Measurements from ENCODE around the gene MC2R. TPM values are rescaled to one million over a fixed set of nuclear protein-coding genes. Genes with fewer than 3 reads are reported as not detected.

MC2R gene
- total RNA-seq, 1 donor from 2014 or later: not detected

- no peak overlapping the region for H3K27ac Mint-ChIP-seq
- no peaks in the 10 kb centered on the region for H3K9me3 Mint-ChIP-seq
- no peak overlapping the region for H3K4me3 Mint-ChIP-seq
- no peak for TF ChIP-seq CTCF (conservative IDR thresholded peaks at IDR 0.05)
- no peaks in the 10 kb centered on the region for H3K4me1 Mint-ChIP-seq (ENCODE audit: unreplicated experiment)
- H3K36me3 Mint-ChIP-seq: no peaks in the 10 kb centered on the region
- H3K27me3 Mint-ChIP-seq: no peaks in the 10 kb centered on the region
- no peak for DNase-seq (ENCODE audit: extremely low spot score, unreplicated experiment)
These were observed 17.1 kb upstream of the MC2R start for GRCh38 chr18:13932285-13933025.

- H3K36me3 Mint-ChIP-seq: no peaks in the 10 kb centered on the region
- no peak overlapping the region for H3K27ac Mint-ChIP-seq
- no peaks in the 10 kb centered on the region for H3K27me3 Mint-ChIP-seq
- no peak overlapping the region for H3K4me3 Mint-ChIP-seq
- no peak for TF ChIP-seq CTCF (conservative IDR thresholded peaks at IDR 0.05)
- no peak for DNase-seq (ENCODE audit: extremely low spot score, unreplicated experiment)
- no peaks in the 10 kb centered on the region for H3K9me3 Mint-ChIP-seq
- no peaks in the 10 kb centered on the region for H3K4me1 Mint-ChIP-seq (ENCODE audit: unreplicated experiment)
These were observed 15.6 kb upstream of the MC2R start for GRCh38 chr18:13930964-13931363.

- Mint-ChIP-seq H3K27ac (no peak overlapping the region), H3K27me3 (no peaks in the 10 kb centered on the region)
- TF ChIP-seq CTCF (conservative IDR thresholded peaks at IDR 0.05): no peak
These were observed 7.9 kb upstream of the MC2R start for GRCh38 chr18:13923221-13923620.

GRCh38 chr18:13918898-13919297, 3.6 kb upstream of the MC2R start:
- no peak for DNase-seq (ENCODE audit: extremely low spot score, unreplicated experiment)
- no peak overlapping the region for H3K27ac Mint-ChIP-seq
- no peak overlapping the region for H3K4me3 Mint-ChIP-seq
- H3K4me1 Mint-ChIP-seq (ENCODE audit: unreplicated experiment): no peaks in the 10 kb centered on the region
- TF ChIP-seq CTCF (conservative IDR thresholded peaks at IDR 0.05): no peak
- H3K27me3 Mint-ChIP-seq: no peaks in the 10 kb centered on the region
- no peaks in the 10 kb centered on the region for H3K9me3 Mint-ChIP-seq
- no peaks in the 10 kb centered on the region for H3K36me3 Mint-ChIP-seq

More at GRCh38 chr18:13923221-13923620, 7.9 kb upstream of the MC2R start:
- no peaks in the 10 kb centered on the region for H3K9me3 Mint-ChIP-seq
- no peak overlapping the region for H3K4me3 Mint-ChIP-seq
- no peaks in the 10 kb centered on the region for H3K4me1 Mint-ChIP-seq (ENCODE audit: unreplicated experiment)
- DNase-seq (ENCODE audit: extremely low spot score, unreplicated experiment): no peak
- no peaks in the 10 kb centered on the region for H3K36me3 Mint-ChIP-seq

GRCh38 chr18:13917401-13917800, 2.1 kb upstream of the MC2R start:
- Mint-ChIP-seq H3K36me3 (no peaks in the 10 kb centered on the region), H3K27ac (no peak overlapping the region), H3K4me3 (no peak overlapping the region), H3K27me3 (no peaks in the 10 kb centered on the region), H3K4me1 (ENCODE audit: unreplicated experiment) (no peaks in the 10 kb centered on the region), H3K9me3 (no peaks in the 10 kb centered on the region)
- DNase-seq (ENCODE audit: extremely low spot score, unreplicated experiment): no peak
- TF ChIP-seq CTCF (conservative IDR thresholded peaks at IDR 0.05): no peak

All from type B pancreatic cell (in vitro differentiated cells).